Ovary (tissue), 3 donors: Measurements from ENCODE around the gene XAGE3.
"Not testable (repeated sequence)": the region's sequence is repeated elsewhere in the genome, so short reads cannot be mapped to it uniquely, and the experiment has no call there.

Source experiments
- EP300 ChIP-seq: sonication (generic); formaldehyde crosslinking; IDR thresholded peaks from one replicate; pipeline ENCODE4 v1.6.1; 2017; ENCODE audit warnings: antibody characterized with exemption
- TF ChIP-seq, protein P1 (sequence below), 3 donors: fragments of 450-650 bp in 2 of 3; fragments of 200-600 bp in 1 of 3; IDR thresholded peaks; one replicate each; pipeline versions ENCODE4 v1.5.1 to v1.8.0; 2016 to 2022; ENCODE audit warnings: antibody characterized with exemption in 3 of 3, mild to moderate bottlenecking in 1 of 3
- donor health status: DM: no; HTN: no; CAD: no.

DNA sequence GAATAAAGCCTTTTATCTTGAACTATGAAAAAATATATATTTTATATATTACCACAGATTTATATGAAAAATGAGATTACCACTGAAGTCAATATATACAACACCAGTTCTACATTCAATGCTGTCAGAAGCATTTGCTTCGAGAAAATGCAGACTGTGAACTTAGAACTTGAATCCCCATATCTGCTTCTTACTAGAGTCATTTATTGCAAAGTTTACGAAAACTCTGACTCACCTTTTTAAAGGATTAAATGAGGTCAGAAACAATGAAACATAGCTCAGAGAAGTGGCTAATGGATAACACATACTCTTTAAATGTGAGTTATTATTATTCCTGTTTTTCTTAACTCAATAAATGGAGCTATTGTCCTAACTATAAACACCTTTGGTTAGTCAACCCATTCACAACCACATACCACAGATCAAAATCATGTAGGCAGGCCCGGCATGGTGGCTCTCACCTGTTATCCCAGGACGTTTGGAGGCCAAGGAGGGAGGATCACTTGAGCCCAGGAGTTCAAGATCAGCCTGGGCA lies 10.8 kb downstream of the XAGE3 start:
- TF ChIP-seq, protein P1, sequence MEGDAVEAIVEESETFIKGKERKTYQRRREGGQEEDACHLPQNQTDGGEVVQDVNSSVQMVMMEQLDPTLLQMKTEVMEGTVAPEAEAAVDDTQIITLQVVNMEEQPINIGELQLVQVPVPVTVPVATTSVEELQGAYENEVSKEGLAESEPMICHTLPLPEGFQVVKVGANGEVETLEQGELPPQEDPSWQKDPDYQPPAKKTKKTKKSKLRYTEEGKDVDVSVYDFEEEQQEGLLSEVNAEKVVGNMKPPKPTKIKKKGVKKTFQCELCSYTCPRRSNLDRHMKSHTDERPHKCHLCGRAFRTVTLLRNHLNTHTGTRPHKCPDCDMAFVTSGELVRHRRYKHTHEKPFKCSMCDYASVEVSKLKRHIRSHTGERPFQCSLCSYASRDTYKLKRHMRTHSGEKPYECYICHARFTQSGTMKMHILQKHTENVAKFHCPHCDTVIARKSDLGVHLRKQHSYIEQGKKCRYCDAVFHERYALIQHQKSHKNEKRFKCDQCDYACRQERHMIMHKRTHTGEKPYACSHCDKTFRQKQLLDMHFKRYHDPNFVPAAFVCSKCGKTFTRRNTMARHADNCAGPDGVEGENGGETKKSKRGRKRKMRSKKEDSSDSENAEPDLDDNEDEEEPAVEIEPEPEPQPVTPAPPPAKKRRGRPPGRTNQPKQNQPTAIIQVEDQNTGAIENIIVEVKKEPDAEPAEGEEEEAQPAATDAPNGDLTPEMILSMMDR (IDR thresholded peaks at IDR 0.05): not testable (repeated sequence)
- TF ChIP-seq EP300: not testable (repeated sequence)
